WTC11 (cell line): ENCODE measurements around the gene ZFPM1.

Source experiments
- CTCF ChIP-seq: fragments of 200-600 bp; IDR thresholded peaks from 2 replicates; pipeline ENCODE4 v1.8.0; 2022; ENCODE audit warnings: antibody characterized with exemption
- E2F4 ChIP-seq: sonication (generic); formaldehyde crosslinking; IDR thresholded peaks from 2 replicates; pipeline ENCODE4 v1.8.1; 2022; ENCODE audit warnings: low read depth, mild to moderate bottlenecking, moderate library complexity, missing genetic modification reagents, borderline replicate concordance
- E2F5 ChIP-seq: sonication (generic); formaldehyde crosslinking; IDR thresholded peaks from 2 replicates; pipeline ENCODE4 v1.8.1; 2022; ENCODE audit warnings: mild to moderate bottlenecking, moderate library complexity, missing genetic modification reagents
- ESRRA ChIP-seq: sonication (generic); formaldehyde crosslinking; IDR thresholded peaks from 2 replicates; pipeline ENCODE4 v1.8.1; 2022; ENCODE audit warnings: mild to moderate bottlenecking, missing genetic modification reagents, borderline replicate concordance
- FOXK1 ChIP-seq: sonication (generic); formaldehyde crosslinking; IDR thresholded peaks from 2 replicates; pipeline ENCODE4 v1.8.0; 2022; ENCODE audit warnings: mild to moderate bottlenecking, moderate library complexity, missing genetic modification reagents
- HMGXB4 ChIP-seq: sonication (generic); formaldehyde crosslinking; IDR thresholded peaks from 2 replicates; pipeline ENCODE4 v1.8.1; 2023; ENCODE audit warnings: mild to moderate bottlenecking, moderate library complexity, missing genetic modification reagents
- MAX ChIP-seq: sonication (generic); formaldehyde crosslinking; IDR thresholded peaks from 2 replicates; pipeline ENCODE4 v1.8.0; 2022; ENCODE audit warnings: mild to moderate bottlenecking, missing genetic modification reagents
- NR3C1 ChIP-seq: sonication (generic); formaldehyde crosslinking; conservative IDR thresholded peaks from 2 replicates; pipeline ENCODE4 v1.8.1; 2023; ENCODE audit warnings: low read depth, mild to moderate bottlenecking, missing genetic modification reagents
- OVOL2 ChIP-seq: fragments of 250-450 bp; sonication (Bioruptor Pico); IDR thresholded peaks from 2 replicates; pipeline ENCODE4 v1.9.0; 2021; ENCODE audit warnings: mild to moderate bottlenecking, borderline replicate concordance
- USF2 ChIP-seq: sonication (generic); formaldehyde crosslinking; IDR thresholded peaks from 2 replicates; pipeline ENCODE4 v1.8.1; 2023; ENCODE audit warnings: mild to moderate bottlenecking, missing genetic modification reagents, moderate library complexity
- ZNF121 ChIP-seq: sonication (generic); formaldehyde crosslinking; IDR thresholded peaks from 2 replicates; pipeline ENCODE4 v1.8.0; 2023; ENCODE audit warnings: missing genetic modification reagents
- ZNF416 ChIP-seq: fragments of 250-450 bp; sonication (Bioruptor Pico); IDR thresholded peaks from 2 replicates; pipeline ENCODE4 v1.9.0; 2021; ENCODE audit warnings: mild to moderate bottlenecking, inconsistent platforms

- TF ChIP-seq E2F5 (CRISPR knock-in tag) (no peak), USF2 (CRISPR knock-in tag) (no peak), OVOL2 (CRISPR knock-in tag) (no peak), ZNF121 (CRISPR knock-in tag) (no peak), CTCF (no peak), HMGXB4 (CRISPR knock-in tag) (no peak), MAX (CRISPR knock-in tag) (no peak), ZNF416 (CRISPR knock-in tag) (no peak), NR3C1 (CRISPR knock-in tag) (no peak), ESRRA (CRISPR knock-in tag) (no peak), E2F4 (no peak), FOXK1 (CRISPR knock-in tag) (no peak)
Measured at GRCh38 chr16:88578446-88579313, 125.6 kb downstream of the ZFPM1 start.
